ENCODE results near the gene ARMC6.

DNA sequence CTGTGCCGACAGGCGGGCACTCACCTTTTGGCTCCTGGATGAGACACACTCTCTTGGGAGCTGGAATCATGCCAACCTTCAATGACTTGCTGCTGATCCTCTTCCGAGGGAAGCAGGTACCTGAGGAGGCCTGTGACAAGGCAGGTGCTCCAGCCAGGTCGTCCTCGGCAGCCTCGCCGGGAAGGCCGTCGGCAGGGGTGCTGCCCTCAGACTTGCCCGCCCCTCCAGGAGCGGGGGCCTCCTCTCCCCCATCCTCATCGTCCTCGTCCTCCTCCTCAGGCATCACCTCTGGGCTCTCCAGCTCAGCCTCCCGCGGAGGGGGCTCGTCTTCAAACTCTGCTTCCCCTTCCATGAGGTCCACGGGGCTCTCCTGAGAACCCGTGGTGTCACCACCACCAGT is 29.3 kb upstream of the ARMC6 start:
- TF ChIP-seq, protein P1, sequence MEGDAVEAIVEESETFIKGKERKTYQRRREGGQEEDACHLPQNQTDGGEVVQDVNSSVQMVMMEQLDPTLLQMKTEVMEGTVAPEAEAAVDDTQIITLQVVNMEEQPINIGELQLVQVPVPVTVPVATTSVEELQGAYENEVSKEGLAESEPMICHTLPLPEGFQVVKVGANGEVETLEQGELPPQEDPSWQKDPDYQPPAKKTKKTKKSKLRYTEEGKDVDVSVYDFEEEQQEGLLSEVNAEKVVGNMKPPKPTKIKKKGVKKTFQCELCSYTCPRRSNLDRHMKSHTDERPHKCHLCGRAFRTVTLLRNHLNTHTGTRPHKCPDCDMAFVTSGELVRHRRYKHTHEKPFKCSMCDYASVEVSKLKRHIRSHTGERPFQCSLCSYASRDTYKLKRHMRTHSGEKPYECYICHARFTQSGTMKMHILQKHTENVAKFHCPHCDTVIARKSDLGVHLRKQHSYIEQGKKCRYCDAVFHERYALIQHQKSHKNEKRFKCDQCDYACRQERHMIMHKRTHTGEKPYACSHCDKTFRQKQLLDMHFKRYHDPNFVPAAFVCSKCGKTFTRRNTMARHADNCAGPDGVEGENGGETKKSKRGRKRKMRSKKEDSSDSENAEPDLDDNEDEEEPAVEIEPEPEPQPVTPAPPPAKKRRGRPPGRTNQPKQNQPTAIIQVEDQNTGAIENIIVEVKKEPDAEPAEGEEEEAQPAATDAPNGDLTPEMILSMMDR (conservative IDR thresholded peaks at IDR 0.05; ENCODE audit: low read depth, low read length): no peak
- TF ChIP-seq EZH2 (IDR thresholded peaks at IDR 0.05; ENCODE audit: low read length, unreplicated experiment) (no peak), EZH2phosphoT487 (IDR thresholded peaks at IDR 0.05; ENCODE audit: borderline replicate concordance, low read length) (no peak)

Data from PC-3 (cell line).